ENCODE data around the gene SLC4A1AP.
A peak's percentile ranks its signal among the peaks of the same experiment; 100 is the strongest.

Gene SLC4A1AP

GRCh38 chr2:27703638-27704341, 40.1 kb downstream of the SLC4A1AP start:
- peak; percentile 61 for DNase-seq (ENCODE audit: low spot score)

GRCh38 chr2:27704342-27704876, 40.7 kb downstream of the SLC4A1AP start:
- DNase-seq (ENCODE audit: low spot score): no peak

- DNase-seq (ENCODE audit: low spot score): no peak
Observed at GRCh38 chr2:27705851-27706622, 42.3 kb downstream of the SLC4A1AP start.

- no peak for DNase-seq (ENCODE audit: low spot score)
Observed at GRCh38 chr2:27707462-27708256, 44.0 kb downstream of the SLC4A1AP start.

GRCh38 chr2:27708257-27708654, 44.6 kb downstream of the SLC4A1AP start:
- no peak for DNase-seq (ENCODE audit: low spot score)

- DNase-seq (ENCODE audit: low spot score): no peak
Observed at GRCh38 chr2:27708666-27709065, 45.0 kb downstream of the SLC4A1AP start.

- no peak for DNase-seq (ENCODE audit: low spot score)
Observed at GRCh38 chr2:27709326-27709725, 45.6 kb downstream of the SLC4A1AP start.

GRCh38 chr2:27709960-27710575, 46.4 kb downstream of the SLC4A1AP start:
- no peak for DNase-seq (ENCODE audit: low spot score)

GRCh38 chr2:27710640-27711430, 47.1 kb downstream of the SLC4A1AP start:
- DNase-seq (ENCODE audit: low spot score): no peak

GRCh38 chr2:27711804-27712203, 48.1 kb downstream of the SLC4A1AP start:
- DNase-seq (ENCODE audit: low spot score): no peak

- no peak for DNase-seq (ENCODE audit: low spot score)
Observed at GRCh38 chr2:27712522-27712921, 48.8 kb downstream of the SLC4A1AP start.

GRCh38 chr2:27713201-27713600, 49.5 kb downstream of the SLC4A1AP start:
- no peak for DNase-seq (ENCODE audit: low spot score)

GRCh38 chr2:27714053-27714452, 50.4 kb downstream of the SLC4A1AP start:
- DNase-seq (ENCODE audit: low spot score): no peak

- no peak for DNase-seq (ENCODE audit: low spot score)
Observed at GRCh38 chr2:27714851-27715291, 51.2 kb downstream of the SLC4A1AP start.

GRCh38 chr2:27715318-27716210, 51.9 kb downstream of the SLC4A1AP start:
- DNase-seq (ENCODE audit: low spot score): no peak

GRCh38 chr2:27716301-27717069, 52.8 kb downstream of the SLC4A1AP start:
- DNase-seq (ENCODE audit: low spot score): no peak

GRCh38 chr2:27717070-27717795, 53.5 kb downstream of the SLC4A1AP start:
- no peak for DNase-seq (ENCODE audit: low spot score)

- DNase-seq (ENCODE audit: low spot score): no peak
Observed at GRCh38 chr2:27720004-27720551, 56.4 kb downstream of the SLC4A1AP start.

Measured in globus pallidus (tissue), 1 donor.